B cell (primary cell): ENCODE results near the gene C17orf67.

ENCODE experiments used
- CTCF ChIP-seq: fragments of 200-600 bp; IDR thresholded peaks from one replicate; pipeline ENCODE4 v1.8.0; 2022; ENCODE audit warnings: antibody characterized with exemption, mild to moderate bottlenecking
- EZH2 ChIP-seq: IDR thresholded peaks from 2 replicates; pipeline ENCODE4 v1.6.1; 2012; ENCODE audit warnings: borderline replicate concordance, low read depth, mild to moderate bottlenecking, moderate library complexity, low read length; ENCODE audit not compliant: insufficient read depth, poor library complexity, severe bottlenecking

GRCh38 chr17:56880571-56880970 is 46.9 kb upstream of the C17orf67 start:
- TF ChIP-seq CTCF (no peak), EZH2 (no peak)
